ENCODE results near the gene RPL39. TPM values are rescaled to one million over a fixed set of nuclear protein-coding genes. Genes with fewer than 3 reads are reported as not detected.

RPL39 gene
- total and polyA plus RNA-seq, 2 of the 8 experiments (the other 6 are each of a cell fraction or from before 2014, with no cell fraction given) = 1,942 to 2,394 TPM

- no peak for TF ChIP-seq CHD7 (IDR thresholded peaks at IDR 0.05; ENCODE audit: insufficient replicate concordance, low read length)
- no peak for TF ChIP-seq EP300 (IDR thresholded peaks at IDR 0.05; ENCODE audit: borderline replicate concordance in 1 of 2, low read depth in 2 of 2, low read length in 2 of 2)
- no peak for TF ChIP-seq CREB1 (IDR thresholded peaks at IDR 0.05)
- TF ChIP-seq POLR2A (IDR thresholded peaks at IDR 0.05; ENCODE audit: control extremely low read depth in 1 of 2, low read depth in 2 of 2, low read length in 2 of 2) = no peak
- TF ChIP-seq TAF1 (IDR thresholded peaks at IDR 0.05; ENCODE audit: low read depth, low read length) = no peak
- TF ChIP-seq NRF1 (IDR thresholded peaks at IDR 0.05; ENCODE audit: low read depth, low read length) = no peak
- TF ChIP-seq JUN (IDR thresholded peaks at IDR 0.05; ENCODE audit: low read depth, low read length) = no peak
Observed at GRCh38 chrX:119828446-119828845, 37.0 kb upstream of the RPL39 start (continued).
